ENCODE data around the gene CRYZL1. TPM values are rescaled to one million over a fixed set of nuclear protein-coding genes. Genes with fewer than 3 reads are reported as not detected.
A peak's percentile ranks its signal among the peaks of the same experiment; 100 is the strongest.
"Not testable (repeated sequence)": the region's sequence is repeated elsewhere in the genome, so short reads cannot be mapped to it uniquely, and the experiment has no call there.

The CRYZL1 gene
- total RNA-seq, 1 donor, result 25.8 TPM

- no peak for TF ChIP-seq CTCF (IDR thresholded peaks at IDR 0.05; ENCODE audit: insufficient read depth, low read length)
- H3K4me3 ChIP-seq (ENCODE audit: low read depth, low read length), result no peak overlapping the region
- no peak for DNase-seq (ENCODE audit: low read depth)
Observed at GRCh38 chr21:33618407-33618806, 23.1 kb downstream of the CRYZL1 start.

GRCh38 chr21:33617565-33617964 lies 24.0 kb downstream of the CRYZL1 start:
- DNase-seq (ENCODE audit: low read depth), result not testable (repeated sequence)

GRCh38 chr21:33611006-33611744 lies 30.4 kb downstream of the CRYZL1 start:
- no peak for TF ChIP-seq CTCF (IDR thresholded peaks at IDR 0.05; ENCODE audit: insufficient read depth, low read length)
- DNase-seq (ENCODE audit: low read depth), result no peak
- H3K4me3 ChIP-seq (ENCODE audit: low read depth, low read length), result no peak overlapping the region

More at GRCh38 chr21:33617565-33617964, 24.0 kb downstream of the CRYZL1 start:
- H3K4me3 ChIP-seq (ENCODE audit: low read depth, low read length), result not testable (repeated sequence)

- no peak for TF ChIP-seq CTCF (IDR thresholded peaks at IDR 0.05; ENCODE audit: insufficient read depth, low read length)
- no peak overlapping the region for H3K4me3 ChIP-seq (ENCODE audit: low read depth, low read length)
- peak; percentile 61 for DNase-seq (ENCODE audit: low read depth)
Observed at GRCh38 chr21:33608559-33608958, 33.0 kb downstream of the CRYZL1 start.

GRCh38 chr21:33598051-33598450 lies 43.5 kb downstream of the CRYZL1 start:
- DNase-seq (ENCODE audit: low read depth), result no peak
- H3K4me3 ChIP-seq (ENCODE audit: low read depth, low read length), result no peak overlapping the region
- no peak for TF ChIP-seq CTCF (IDR thresholded peaks at IDR 0.05; ENCODE audit: insufficient read depth, low read length)

GRCh38 chr21:33588485-33589335 lies 52.8 kb downstream of the CRYZL1 start, which contains the start of gene DONSON:
DONSON (minus strand) TSS chr21:33588684; CDS start chr21:33588641, 43 bp downstream.
- H3K4me3 ChIP-seq (ENCODE audit: low read depth, low read length), result peak within 1 kb of the TSS; percentile 85
- no peak for TF ChIP-seq CTCF (IDR thresholded peaks at IDR 0.05; ENCODE audit: insufficient read depth, low read length)
- DNase-seq (ENCODE audit: low read depth), result peak; percentile 70

All from fibroblast of the aortic adventitia (primary cell).